Midbrain (tissue), 1 donor: Measurements from ENCODE around the gene TTYH1.

ENCODE experiments used
- DNase-seq: peaks from one replicate; lab custom pipeline; 2025; lab: John Stamatoyannopoulos, UW

TTYH1 gene

GRCh38 chr19:54392105-54392504, 23.2 kb upstream of the TTYH1 start:
- DNase-seq, result no peak

GRCh38 chr19:54393381-54393780, 21.9 kb upstream of the TTYH1 start:
- DNase-seq, result no peak

GRCh38 chr19:54395685-54396084, 19.6 kb upstream of the TTYH1 start:
- DNase-seq, result no peak

GRCh38 chr19:54399189-54399588, 16.1 kb upstream of the TTYH1 start:
- no peak for DNase-seq

GRCh38 chr19:54400913-54401312, 14.4 kb upstream of the TTYH1 start:
- DNase-seq, result no peak

- DNase-seq, result no peak
These were observed 12.2 kb upstream of the TTYH1 start for GRCh38 chr19:54403054-54403453.

GRCh38 chr19:54405628-54406027, 9.6 kb upstream of the TTYH1 start:
- no peak for DNase-seq

GRCh38 chr19:54407780-54408179, 7.5 kb upstream of the TTYH1 start:
- no peak for DNase-seq

- no peak for DNase-seq
These were observed 6.7 kb upstream of the TTYH1 start for GRCh38 chr19:54408456-54409026.

GRCh38 chr19:54411033-54411432, 4.2 kb upstream of the TTYH1 start:
- DNase-seq, result no peak

GRCh38 chr19:54412877-54413276, 2.4 kb upstream of the TTYH1 start:
- no peak for DNase-seq

- DNase-seq, result no peak
These were observed 1.1 kb upstream of the TTYH1 start for GRCh38 chr19:54414156-54414555.

- peak; percentile 22 for DNase-seq
These were observed 823 bp downstream of the TTYH1 start for GRCh38 chr19:54415901-54416673.

- DNase-seq, result no peak
These were observed 1.6 kb downstream of the TTYH1 start for GRCh38 chr19:54416695-54417491.

- peak; percentile 60 for DNase-seq
These were observed 3.0 kb downstream of the TTYH1 start for GRCh38 chr19:54418030-54418929.

GRCh38 chr19:54418930-54419800, 3.9 kb downstream of the TTYH1 start:
- DNase-seq, result no peak

- DNase-seq, result no peak
These were observed 4.8 kb downstream of the TTYH1 start for GRCh38 chr19:54420068-54420382.

- DNase-seq, result peak; percentile 97
These were observed 5.3 kb downstream of the TTYH1 start for GRCh38 chr19:54420383-54421168.

- no peak for DNase-seq
These were observed 5.9 kb downstream of the TTYH1 start for GRCh38 chr19:54421169-54421516.

GRCh38 chr19:54421521-54421920, 6.3 kb downstream of the TTYH1 start:
- no peak for DNase-seq
